ENCODE data around the gene CCDC110. TPM values are rescaled to one million over a fixed set of nuclear protein-coding genes. Genes with fewer than 3 reads are reported as not detected.

Gene CCDC110
- polyA plus RNA-seq, 1 donor (not counting 4 experiments of a cell fraction or from before 2014, with no cell fraction given) = not detected

- Histone ChIP-seq H3K4me1 (ENCODE audit: control insufficient read depth, extremely low read depth, insufficient read depth, low read length) (no peaks in the 10 kb centered on the region), H3K79me2 (ENCODE audit: control insufficient read depth, insufficient read depth, low read length) (no peaks in the 10 kb centered on the region), H3K4me3 (ENCODE audit: control insufficient read depth in 2 of 3, extremely low read depth in 1 of 3, insufficient read depth in 2 of 3, low read depth in 1 of 3, low read length in 3 of 3) (no peak overlapping the region), H3K27ac (ENCODE audit: control insufficient read depth, insufficient read depth, low read length) (no peak overlapping the region), H3K27me3 (ENCODE audit: control insufficient read depth, extremely low read depth, insufficient read depth, low read length) (no peaks in the 10 kb centered on the region), H4K20me1 (ENCODE audit: control insufficient read depth, extremely low read depth, insufficient read depth, low read length) (no peaks in the 10 kb centered on the region), H3K4me2 (ENCODE audit: control insufficient read depth, extremely low read depth, insufficient read depth, low read depth, low read length) (no peak overlapping the region), H3K9ac (ENCODE audit: control insufficient read depth, extremely low read depth, insufficient read depth, low read length) (no peak overlapping the region), H3K9me1 (ENCODE audit: control insufficient read depth, extremely low read depth, insufficient read depth, low read length) (no peaks in the 10 kb centered on the region), H3K9me3 (ENCODE audit: control insufficient read depth, low read depth, low read length) (no peaks in the 10 kb centered on the region), H3K36me3 (ENCODE audit: control insufficient read depth in 2 of 2, extremely low read depth in 1 of 2, insufficient read depth in 2 of 2, low read length in 2 of 2) (no peaks in the 10 kb centered on the region), H2AFZ (ENCODE audit: control insufficient read depth, low read length) (no peak overlapping the region)
- no peak for DNase-seq (ENCODE audit: low read depth, low spot score)
- no peak for TF ChIP-seq CTCF (optimal IDR thresholded peaks at IDR 0.05 in 1 of 3, IDR thresholded peaks at IDR 0.05 in 1 of 3, conservative IDR thresholded peaks at IDR 0.05 in 1 of 3; ENCODE audit: extremely low read depth in 1 of 3, insufficient read depth in 2 of 3, low read length in 3 of 3)
- no peak for TF ChIP-seq EZH2 (IDR thresholded peaks at IDR 0.05; ENCODE audit: low read length)
- FAIRE-seq = no peak
- dilution Hi-C loops (cut with MboI; ENCODE audit: extremely low pct_ligation_motif_present, low sequenced_read_pairs) = no loop called here
These were observed 17.1 kb upstream of the CCDC110 start for GRCh38 chr4:185488650-185489049.

GRCh38 chr4:185481401-185481800 is 9.9 kb upstream of the CCDC110 start:
- H3K36me3 ChIP-seq (ENCODE audit: control insufficient read depth in 2 of 2, extremely low read depth in 1 of 2, insufficient read depth in 2 of 2, low read length in 2 of 2) = no peaks in the 10 kb centered on the region
- H3K4me1 ChIP-seq (ENCODE audit: control insufficient read depth, extremely low read depth, insufficient read depth, low read length) = no peaks in the 10 kb centered on the region
- FAIRE-seq = no peak
- no peak overlapping the region for H3K4me2 ChIP-seq (ENCODE audit: control insufficient read depth, extremely low read depth, insufficient read depth, low read depth, low read length)
- H3K4me3 ChIP-seq (ENCODE audit: control insufficient read depth in 2 of 3, extremely low read depth in 1 of 3, insufficient read depth in 2 of 3, low read depth in 1 of 3, low read length in 3 of 3) = no peak overlapping the region
- no peaks in the 10 kb centered on the region for H4K20me1 ChIP-seq (ENCODE audit: control insufficient read depth, extremely low read depth, insufficient read depth, low read length)
- no peaks in the 10 kb centered on the region for H3K9me1 ChIP-seq (ENCODE audit: control insufficient read depth, extremely low read depth, insufficient read depth, low read length)
- no peak overlapping the region for H3K27ac ChIP-seq (ENCODE audit: control insufficient read depth, insufficient read depth, low read length)
- dilution Hi-C loops (cut with MboI; ENCODE audit: extremely low pct_ligation_motif_present, low sequenced_read_pairs) = no loop called here
- no peaks in the 10 kb centered on the region for H3K9me3 ChIP-seq (ENCODE audit: control insufficient read depth, low read depth, low read length)
- no peaks in the 10 kb centered on the region for H3K79me2 ChIP-seq (ENCODE audit: control insufficient read depth, insufficient read depth, low read length)
- no peak for TF ChIP-seq CTCF (optimal IDR thresholded peaks at IDR 0.05 in 1 of 3, IDR thresholded peaks at IDR 0.05 in 1 of 3, conservative IDR thresholded peaks at IDR 0.05 in 1 of 3; ENCODE audit: extremely low read depth in 1 of 3, insufficient read depth in 2 of 3, low read length in 3 of 3)
- TF ChIP-seq EZH2 (IDR thresholded peaks at IDR 0.05; ENCODE audit: low read length) = no peak
- no peak overlapping the region for H2AFZ ChIP-seq (ENCODE audit: control insufficient read depth, low read length)
- H3K9ac ChIP-seq (ENCODE audit: control insufficient read depth, extremely low read depth, insufficient read depth, low read length) = no peak overlapping the region
- no peaks in the 10 kb centered on the region for H3K27me3 ChIP-seq (ENCODE audit: control insufficient read depth, extremely low read depth, insufficient read depth, low read length)
- DNase-seq (ENCODE audit: low read depth, low spot score) = no peak
